GM23338 (cell line): ENCODE data around the gene NT5C. TPM values are rescaled to one million over a fixed set of nuclear protein-coding genes. Genes with fewer than 3 reads are reported as not detected.
A peak's percentile ranks its signal among the peaks of the same experiment; 100 is the strongest.

Source experiments
- ATAC-seq: fragments of 200-7000 bp; cut with Tn5 transposase; 3 replicates; pipeline ENCODE4 v1.9.1; 2020
- DNase-seq: peaks from one replicate; pipeline ENCODE4 v3.0.0-alpha.2; 2015; ENCODE audit warnings: low spot score
- H2AFZ ChIP-seq: fragments of 200-600 bp; sonication (generic); 2 replicates; pipeline ENCODE4 v1.8.0; 2016; ENCODE audit warnings: antibody characterized with exemption, mild to moderate bottlenecking, moderate library complexity
- H3F3A ChIP-seq: fragments of 200-600 bp; sonication (generic); replicated peaks from 2 replicates; pipeline ENCODE4 v1.8.0; 2017; ENCODE audit warnings: antibody characterized with exemption, mixed run types, low read depth
- H3K27ac ChIP-seq: fragments of 200-600 bp; sonication (generic); 2 replicates; pipeline ENCODE4 v1.6.1; 2016; ENCODE audit warnings: low read depth
- H3K27me3 ChIP-seq: fragments of 200-600 bp; sonication (generic); 2 replicates; pipeline ENCODE4 v1.8.0; 2016; ENCODE audit warnings: mild to moderate bottlenecking, mixed run types, moderate library complexity; ENCODE audit not compliant: insufficient read depth
- H3K36me3 ChIP-seq: fragments of 200-600 bp; sonication (generic); 2 replicates; pipeline ENCODE4 v1.8.0; 2016; ENCODE audit warnings: mild to moderate bottlenecking; ENCODE audit not compliant: insufficient read depth
- H3K4me1 ChIP-seq: fragments of 200-600 bp; sonication (generic); 2 replicates; pipeline ENCODE4 v1.8.0; 2016; ENCODE audit warnings: mild to moderate bottlenecking, moderate library complexity; ENCODE audit not compliant: insufficient read depth
- H3K4me2 ChIP-seq: fragments of 200-600 bp; sonication (generic); 2 replicates; pipeline ENCODE4 v1.7.1; 2017; ENCODE audit warnings: mixed run types
- H3K4me3 ChIP-seq: fragments of 200-600 bp; sonication (generic); 2 replicates; pipeline ENCODE4 v1.6.1; 2016; ENCODE audit warnings: mixed run types
- H3K79me2 ChIP-seq: fragments of 200-600 bp; sonication (generic); replicated peaks from 2 replicates; pipeline ENCODE4 v1.8.0; 2017; ENCODE audit warnings: mild to moderate bottlenecking; ENCODE audit not compliant: insufficient read depth
- H3K9me2 ChIP-seq: fragments of 200-600 bp; sonication (generic); 2 replicates; pipeline ENCODE4 v1.8.0; 2017; ENCODE audit not compliant: insufficient read depth
- H4K20me1 ChIP-seq: fragments of 200-600 bp; sonication (generic); replicated peaks from 2 replicates; pipeline ENCODE4 v1.8.0; 2017; ENCODE audit warnings: mild to moderate bottlenecking; ENCODE audit not compliant: insufficient read depth
- H3K27ac Mint-ChIP-seq: 2 replicates; pipeline ENCODE4 v1.8.0; 2020; ENCODE audit warnings: inconsistent platforms, mild to moderate bottlenecking, moderate library complexity, mixed read lengths
- H3K27me3 Mint-ChIP-seq: 3 replicates; pipeline ENCODE4 v1.8.0; 2022; ENCODE audit warnings: low read depth, mild to moderate bottlenecking, moderate library complexity, mixed read lengths, inconsistent platforms; ENCODE audit not compliant: insufficient read depth, poor library complexity
- H3K36me3 Mint-ChIP-seq: 3 replicates; pipeline ENCODE4 v1.8.0; 2021; ENCODE audit warnings: low read depth, mild to moderate bottlenecking, inconsistent platforms, moderate library complexity, mixed read lengths
- H3K4me1 Mint-ChIP-seq: 3 replicates; pipeline ENCODE4 v1.8.0; 2020; ENCODE audit warnings: mild to moderate bottlenecking, inconsistent platforms, mixed read lengths
- H3K4me3 Mint-ChIP-seq: 3 replicates; pipeline ENCODE4 v1.8.0; 2021; ENCODE audit warnings: moderate library complexity, mild to moderate bottlenecking, inconsistent platforms, mixed read lengths
- H3K9me3 Mint-ChIP-seq: 3 replicates; pipeline ENCODE4 v1.8.0; 2020; ENCODE audit warnings: moderate library complexity, mild to moderate bottlenecking, inconsistent platforms, mixed read lengths
- CREB1 ChIP-seq: fragments of 250-450 bp; sonication (Bioruptor Pico); IDR thresholded peaks from 2 replicates; pipeline ENCODE4 v1.5.0; 2020; ENCODE audit warnings: low read depth, mild to moderate bottlenecking, moderate library complexity
- CTCF ChIP-seq, 2 experiments: fragments of 200-600 bp in 1 of 2; sonication (generic) in 1 of 2; conservative IDR thresholded peaks; 2 replicates each; pipeline versions ENCODE4 v1.5.1 to v1.6.1; 2016 to 2017; ENCODE audit warnings: antibody characterized with exemption in 2 of 2, low read depth in 2 of 2, mild to moderate bottlenecking in 2 of 2, moderate library complexity in 1 of 2
- EZH2phosphoT487 ChIP-seq: fragments of 200-600 bp; sonication (generic); IDR thresholded peaks from one replicate; pipeline ENCODE4 v1.8.1; 2018; ENCODE audit warnings: antibody characterized with exemption; ENCODE audit not compliant: unreplicated experiment
- NANOG ChIP-seq: IDR thresholded peaks from 2 replicates; pipeline ENCODE4 v1.6.1; 2016; ENCODE audit warnings: antibody characterized with exemption, borderline replicate concordance
- POLR2AphosphoS5 ChIP-seq: IDR thresholded peaks from 2 replicates; pipeline ENCODE4 v1.6.1; 2016; ENCODE audit warnings: antibody characterized with exemption, low read depth
- REST ChIP-seq: IDR thresholded peaks from one replicate; pipeline ENCODE4 v1.6.1; 2018; ENCODE audit warnings: antibody characterized with exemption; ENCODE audit not compliant: unreplicated experiment
- STAT1 ChIP-seq: IDR thresholded peaks from one replicate; pipeline ENCODE4 v1.6.1; 2016; ENCODE audit warnings: antibody characterized with exemption; ENCODE audit not compliant: unreplicated experiment
- ZNF114 ChIP-seq: fragments of 250-450 bp; sonication (Bioruptor Pico); IDR thresholded peaks from 2 replicates; pipeline ENCODE4 v1.5.0; 2020; ENCODE audit warnings: mild to moderate bottlenecking, moderate library complexity
- long read RNA-seq: library from polyadenylated mRNA; unstranded; transcript quantifications from one replicate; pipeline ENCODE4 v2.0.0, GENCODE V29; 2020; ENCODE audit not compliant: unreplicated experiment
- polyA plus RNA-seq: library from polyadenylated mRNA; unstranded; fragments of >200 nt; fragmentation: Nextera tagmentation; extraction: Ambion mirVana; gene quantifications from 2 replicates; pipeline ENCODE4 v1.2.1, GENCODE V29; 2016
- total RNA-seq: library from RNA; depleted of rRNA; stranded (reverse); fragments of >200 nt; shearing (Covaris generic); gene quantifications from 2 replicates; pipeline ENCODE4 v1.2.3, GENCODE V29; 2014; rRNA removed

NT5C gene
- total RNA-seq (91.7 and 122 TPM in 2 replicates), polyA plus RNA-seq (120 and 134 TPM in 2 replicates)
- long read RNA-seq, transcript NT5C-206 (4 exons, 726 nt), result minor isoform, 7 of 104 reads
- long read RNA-seq, transcript NT5C-201 (5 exons, 954 nt), result major isoform, 55 of 104 reads
- long read RNA-seq, transcript NT5C-203 (4 exons, 648 nt), result minor isoform, 6 of 104 reads
- long read RNA-seq, partial matches to known transcripts, result 4 of 104 reads
- long read RNA-seq, other reads (novel, unspliced or antisense), result 18 of 104 reads

- H3K4me2 ChIP-seq, result peak within 1 kb of the TSS; percentile 96
- Mint-ChIP-seq H3K36me3 (peaks cover 37% of the 10 kb centered on the region), H3K27ac (peak within 1 kb of the TSS; percentile 94), H3K4me3 (peak within 1 kb of the TSS; percentile 91), H3K4me1 (peaks cover 10% of the 10 kb centered on the region), H3K9me3 (no peaks in the 10 kb centered on the region), H3K27me3 (peaks cover 30% of the 10 kb centered on the region)
- peaks cover 13% of the 10 kb centered on the region; the same call in 1 of the 2 replicates for H3K36me3 ChIP-seq
- no peaks in the 10 kb centered on the region for H3K9me2 ChIP-seq
- DNase-seq, result peak; percentile 96
- no peaks in the 10 kb centered on the region for H3K27me3 ChIP-seq
- peaks cover 7% of the 10 kb centered on the region for H3K79me2 ChIP-seq
- H3K4me3 ChIP-seq, result peak within 1 kb of the TSS; percentile 95
- H4K20me1 ChIP-seq, result peaks cover 9% of the 10 kb centered on the region; the same call in 1 of the 2 replicates
- H3F3A ChIP-seq, result peaks cover 60% of the 10 kb centered on the region
- peak within 1 kb of the TSS; percentile 60; the same call in 1 of the 2 replicates for H2AFZ ChIP-seq
- TF ChIP-seq STAT1, result no peak
- no peak for TF ChIP-seq NANOG
- no peak for TF ChIP-seq REST
- peak; percentile 90 for TF ChIP-seq POLR2AphosphoS5
- no peak for TF ChIP-seq EZH2phosphoT487
- TF ChIP-seq ZNF114 (CRISPR knock-in tag), result no peak
- peak; percentile 58 to 73 for TF ChIP-seq CTCF (conservative IDR thresholded peaks at IDR 0.05; ENCODE audit: low read depth in 2 of 2)
- H3K27ac ChIP-seq, result peak within 1 kb of the TSS; percentile 92
- peaks cover 14% of the 10 kb centered on the region for H3K4me1 ChIP-seq
- ATAC-seq, result peak; percentile 84
Observed at GRCh38 chr17:75131278-75132017, at the start of gene NT5C. NT5C (minus strand) TSS chr17:75131742; CDS start chr17:75131707, 35 bp downstream.

GRCh38 chr17:75181110-75181509, 49.6 kb upstream of the NT5C start:
- Histone ChIP-seq H4K20me1 (peaks cover 43% of the 10 kb centered on the region), H2AFZ (no peak overlapping the region), H3K36me3 (peaks cover 34% of the 10 kb centered on the region), H3F3A (peaks cover 26% of the 10 kb centered on the region), H3K9me2 (no peaks in the 10 kb centered on the region), H3K4me2 (peak overlapping the region; percentile 96), H3K4me3 (peak overlapping the region; percentile 85), H3K27me3 (no peaks in the 10 kb centered on the region), H3K79me2 (peaks cover 65% of the 10 kb centered on the region), H3K27ac (no peak overlapping the region), H3K4me1 (0 out of 2 replicates have a peak, but pooled peaks cover 13% of the 10 kb centered on the region)
- Mint-ChIP-seq H3K27me3 (peaks cover 17% of the 10 kb centered on the region), H3K4me1 (peaks cover 21% of the 10 kb centered on the region), H3K36me3 (peaks cover 56% of the 10 kb centered on the region), H3K4me3 (peak overlapping the region; percentile 90), H3K27ac (peak overlapping the region; percentile 72), H3K9me3 (peaks cover 4% of the 10 kb centered on the region; the same call in 1 of the 3 replicates)
- DNase-seq (no peak), ATAC-seq (no peak)
- no peak for TF ChIP-seq POLR2AphosphoS5
- TF ChIP-seq CREB1 (CRISPR knock-in tag), result no peak
- TF ChIP-seq STAT1, result no peak
- TF ChIP-seq ZNF114 (CRISPR knock-in tag), result no peak
- no peak for TF ChIP-seq CTCF (conservative IDR thresholded peaks at IDR 0.05; ENCODE audit: low read depth in 2 of 2)
